ENCODE results near the gene ENOPH1. TPM values are rescaled to one million over a fixed set of nuclear protein-coding genes. Genes with fewer than 3 reads are reported as not detected.

ENOPH1 gene
- total and polyA plus RNA-seq, 9 of the 15 experiments (the other 6 are each of a cell fraction or from before 2014, with no cell fraction given) = 29.8 to 71.4 (median 48.9) TPM

DNA sequence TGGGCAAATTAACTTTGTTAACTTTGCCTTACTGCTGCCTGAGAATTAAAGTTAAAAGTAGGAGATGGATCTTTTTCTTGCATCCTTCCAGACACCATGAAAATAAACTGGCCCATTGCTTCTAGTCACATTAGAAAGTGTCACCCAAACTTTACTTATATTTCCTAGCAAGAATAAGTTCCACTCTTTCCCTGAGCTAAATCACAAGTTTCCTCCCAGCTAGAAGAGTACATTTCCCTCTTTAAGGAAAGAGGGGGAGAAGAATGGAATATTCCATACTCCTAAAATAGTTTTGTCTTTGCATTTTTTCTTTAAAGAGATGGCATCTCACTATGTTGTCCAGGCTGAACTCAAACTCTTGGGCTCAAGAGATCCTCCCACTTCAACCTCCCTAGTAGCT, 77.6 kb downstream of the ENOPH1 start:
- no peak overlapping the region for H3K4me2 ChIP-seq (ENCODE audit: insufficient read depth, low read length)
- ATAC-seq (no peak), DNase-seq (ENCODE audit: extremely low read depth in 1 of 4, low spot score in 3 of 4) (no peak), FAIRE-seq (no peak)
- no peak overlapping the region for H2AFZ ChIP-seq (ENCODE audit: low read depth, low read length)
- H4K20me1 ChIP-seq (replicated peaks; ENCODE audit: control insufficient read depth, insufficient read depth, low read length) = no peaks in the 10 kb centered on the region
- CTCF ChIA-PET (ENCODE audit: low intra/inter-chr PET ratio) = no interaction called here
- H3K9me1 ChIP-seq (ENCODE audit: control insufficient read depth, insufficient read depth, low read length) = no peaks in the 10 kb centered on the region
- H3K9me3 ChIP-seq (replicated peaks; ENCODE audit: control insufficient read depth, insufficient read depth, low read depth, low read length) = no peaks in the 10 kb centered on the region; the same call in 1 of the 2 replicates
- intact Hi-C loops (cut with micrococcal nuclease) = no loop called here
- no peaks in the 10 kb centered on the region for H3K79me2 ChIP-seq (ENCODE audit: control insufficient read depth, insufficient read depth, low read length)
- no peaks in the 10 kb centered on the region for H3K36me3 ChIP-seq (ENCODE audit: control insufficient read depth, insufficient read depth, low read length)
- no peak overlapping the region for H3K4me3 ChIP-seq
- in situ Hi-C loops (cut with MboI) = no loop called here
- BruUV-seq (replicated peaks) = no TSS peak
- no peak overlapping the region for H3K27ac ChIP-seq (ENCODE audit: extremely low read depth, low read depth, low read length)
- H3K9ac ChIP-seq (ENCODE audit: insufficient read depth in 1 of 2, low read depth in 2 of 2, low read length in 2 of 2) = no peak overlapping the region
- POLR2A ChIA-PET = interaction anchor here (1.2 kb wide), 1 partner anchor 26 kb away, joined by 4 read pairs; no protein-coding TSS in a partner anchor
- TF ChIP-seq BMI1 (IDR thresholded peaks at IDR 0.05; ENCODE audit: low read length) (no peak), HMG20B (CRISPR knock-in tag; IDR thresholded peaks at IDR 0.05) (no peak), GTF2A2 (tag; IDR thresholded peaks at IDR 0.05) (no peak), E2F5 (CRISPR knock-in tag; IDR thresholded peaks at IDR 0.05) (no peak), PRPF4 (IDR thresholded peaks at IDR 0.05; ENCODE audit: insufficient read depth, low read depth, low read length, poor library complexity, severe bottlenecking) (no peak), ZNF511 (CRISPR knock-in tag; IDR thresholded peaks at IDR 0.05) (no peak), ZNF165 (CRISPR knock-in tag; IDR thresholded peaks at IDR 0.05; ENCODE audit: borderline replicate concordance) (no peak), SPI1 (IDR thresholded peaks at IDR 0.05; ENCODE audit: borderline replicate concordance, low read depth, low read length) (no peak), ZNF232 (CRISPR knock-in tag; IDR thresholded peaks at IDR 0.05) (no peak), CBX5 (IDR thresholded peaks at IDR 0.05; ENCODE audit: borderline replicate concordance, low read depth) (no peak), HDAC6 (IDR thresholded peaks at IDR 0.05; ENCODE audit: low read depth, low read length) (no peak), L3MBTL2 (IDR thresholded peaks at IDR 0.05) (no peak), TAF15 (IDR thresholded peaks at IDR 0.05; ENCODE audit: low read depth, low read length) (no peak)
- TF ChIP-seq, protein P1, sequence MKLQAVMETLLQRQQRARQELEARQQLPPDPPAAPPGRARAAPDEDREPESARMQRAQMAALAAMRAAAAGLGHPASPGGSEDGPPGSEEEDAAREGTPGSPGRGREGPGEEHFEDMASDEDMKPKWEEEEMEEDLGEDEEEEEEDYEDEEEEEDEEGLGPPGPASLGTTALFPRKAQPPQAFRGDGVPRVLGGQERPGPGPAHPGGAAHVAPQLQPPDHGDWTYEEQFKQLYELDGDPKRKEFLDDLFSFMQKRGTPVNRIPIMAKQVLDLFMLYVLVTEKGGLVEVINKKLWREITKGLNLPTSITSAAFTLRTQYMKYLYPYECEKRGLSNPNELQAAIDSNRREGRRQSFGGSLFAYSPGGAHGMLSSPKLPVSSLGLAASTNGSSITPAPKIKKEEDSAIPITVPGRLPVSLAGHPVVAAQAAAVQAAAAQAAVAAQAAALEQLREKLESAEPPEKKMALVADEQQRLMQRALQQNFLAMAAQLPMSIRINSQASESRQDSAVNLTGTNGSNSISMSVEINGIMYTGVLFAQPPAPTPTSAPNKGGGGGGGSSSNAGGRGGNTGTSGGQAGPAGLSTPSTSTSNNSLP (IDR thresholded peaks at IDR 0.05; ENCODE audit: borderline replicate concordance, low read depth, low read length) = no peak
- TF ChIP-seq, protein P2, sequence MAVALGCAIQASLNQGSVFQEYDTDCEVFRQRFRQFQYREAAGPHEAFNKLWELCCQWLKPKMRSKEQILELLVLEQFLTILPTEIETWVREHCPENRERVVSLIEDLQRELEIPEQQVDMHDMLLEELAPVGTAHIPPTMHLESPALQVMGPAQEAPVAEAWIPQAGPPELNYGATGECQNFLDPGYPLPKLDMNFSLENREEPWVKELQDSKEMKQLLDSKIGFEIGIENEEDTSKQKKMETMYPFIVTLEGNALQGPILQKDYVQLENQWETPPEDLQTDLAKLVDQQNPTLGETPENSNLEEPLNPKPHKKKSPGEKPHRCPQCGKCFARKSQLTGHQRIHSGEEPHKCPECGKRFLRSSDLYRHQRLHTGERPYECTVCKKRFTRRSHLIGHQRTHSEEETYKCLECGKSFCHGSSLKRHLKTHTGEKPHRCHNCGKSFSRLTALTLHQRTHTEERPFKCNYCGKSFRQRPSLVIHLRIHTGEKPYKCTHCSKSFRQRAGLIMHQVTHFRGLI (CRISPR knock-in tag; IDR thresholded peaks at IDR 0.05) = no peak
- no peaks in the 10 kb centered on the region for H3K4me1 ChIP-seq (replicated peaks in 1 of 2; ENCODE audit: control insufficient read depth in 2 of 2, insufficient read depth in 2 of 2, low read length in 2 of 2)
- peaks cover 8 to 13% of the 10 kb centered on the region in 2 experiments; a peak in 4 of 5 replicates for H3K27me3 ChIP-seq (ENCODE audit: control insufficient read depth in 2 of 2, insufficient read depth in 2 of 2, low read length in 2 of 2)
